Heart left ventricle (tissue), 16 donors: ENCODE measurements around the gene ITLN1. TPM values are rescaled to one million over a fixed set of nuclear protein-coding genes. Genes with fewer than 3 reads are reported as not detected.

Source experiments
- ATAC-seq, 4 donors: fragments of 200-7000 bp; cut with Tn5 transposase; one replicate each; pipeline ENCODE4 v1.9.1; 2020 to 2022; ENCODE audit warnings: moderate library complexity in 4 of 4, mild to moderate bottlenecking in 3 of 4, moderate number of reproducible peaks in 1 of 4
- DNase-seq, 5 donors: peaks; one replicate each; pipeline ENCODE4 v3.0.0-alpha.2; 2020
- H3K27ac ChIP-seq, 12 donors: fragments of 200-600 bp; sonication (generic) in 4 of 12; one replicate each; pipeline versions ENCODE4 v1.5.0 to v1.8.0; 2016 to 2022; ENCODE audit warnings: mild to moderate bottlenecking in 2 of 12
- H3K27me3 ChIP-seq, 9 donors: fragments of 200-600 bp; sonication (generic) in 2 of 9; one replicate each; pipeline versions ENCODE4 v1.5.1 to v1.8.0; 2016 to 2022; ENCODE audit warnings: mild to moderate bottlenecking in 3 of 9
- H3K36me3 ChIP-seq, 9 donors: fragments of 200-600 bp; sonication (generic) in 2 of 9; one replicate each; pipeline versions ENCODE4 v1.5.0 to v1.8.0; 2018 to 2022; ENCODE audit warnings: mild to moderate bottlenecking in 2 of 9
- H3K4me1 ChIP-seq, 12 donors: fragments of 200-600 bp; sonication (generic) in 4 of 12; one replicate each; pipeline versions ENCODE4 v1.5.0 to v1.8.0; 2016 to 2022; ENCODE audit warnings: mild to moderate bottlenecking in 3 of 12
- H3K4me3 ChIP-seq, 12 donors: fragments of 200-600 bp; sonication (generic) in 4 of 12; one replicate each; pipeline versions ENCODE4 v1.5.0 to v1.8.0; 2017 to 2022; ENCODE audit warnings: mild to moderate bottlenecking in 9 of 12, moderate library complexity in 4 of 12
- H3K9me3 ChIP-seq, 12 donors: fragments of 200-600 bp; sonication (generic) in 4 of 12; one replicate each; pipeline versions ENCODE4 v1.5.0 to v1.8.0; 2016 to 2022; ENCODE audit warnings: mild to moderate bottlenecking in 1 of 12
- CTCF ChIP-seq, 12 donors: fragments of 200-600 bp; sonication (generic) in 4 of 12; IDR thresholded peaks; one replicate each; pipeline versions ENCODE4 v1.5.0 to v1.8.0; 2018 to 2022; ENCODE audit warnings: antibody characterized with exemption in 12 of 12, mild to moderate bottlenecking in 5 of 12
- POLR2A ChIP-seq, 2 donors: fragments of 450-650 bp; IDR thresholded peaks; one replicate each; pipeline ENCODE4 v1.6.1; 2017; ENCODE audit warnings: antibody characterized with exemption in 2 of 2, mild to moderate bottlenecking in 2 of 2, moderate library complexity in 2 of 2
- WGBS, 4 donors: extraction: QIAGEN DNeasy Blood & Tissue Kit in 2 of 4; methylation state at CpG; one replicate each; pipeline versions ENCODE4 v1.1.5 to v1.1.7; 2013 to 2018; 5-methylcytosine and 5-hydroxymethylcytosine counted together
- intact Hi-C, 10 donors: fragments of 100-400 bp; cut with DNase I; formaldehyde crosslinking; loops; one replicate each; pipeline versions ENCODE4 v1.11.1 to v1.14.2; 2022
- polyA plus RNA-seq, 2 donors: library from polyadenylated mRNA; stranded (reverse); fragments of 200-250 nt; gene quantifications; one replicate each; pipeline ENCODE4 v1.2.3, GENCODE V29; 2013
- total RNA-seq, 9 donors: library from RNA; depleted of rRNA in 2 of 9; stranded (reverse); fragments of >200 nt in 2 of 9; fragmentation: NEBNext Ultra II Directional in 3 of 9; extraction: Animal tissue kit (Norgen Biotek cat#: 25700) in 3 of 9; gene quantifications; one replicate each; pipeline versions ENCODE4 v1.1.0 to v1.2.4, GENCODE V29; 2016 to 2023
- donor health status: ischemic (EF 13 %, LVEDD 7.1; RV severe dilation, severe dysfunction).
- donor health status: healthy with polysubstance abuse.
- donor health status: DM: no; HTN: yes; CAD: no.
- donor health status: DM: no; HTN: no; CAD: no.
- donor health status: ischemic (EF 25% LVEDD 6.9; RV normal size, moderate dysfunction).
- donor health status: ischemic (EF 25% LVEDD 5.7; RV mildly dilated, moderate dysfunction).
- donor health status: healthy.
- donor health status: DM: yes; HTN: yes; CAD: no.
- donor health status: ischemic (EF 35%, LVEDD 5.7; RV mildly dilated, moderate dysfunction).
- donor health status: nonischemic (EF 11% LVEDD 7.7; RV severe dilation, severe dysfunction).
- donor health status: DM: yes; HTN: yes; CAD: no.
- donor health status: PGD.
- donor health status: ischemic (EF 29% LVEDD 5.4; RV normal size, mild dysfunction).
- donor health status: nonischemic (EF 23%, LVEDD 6.1; RV moderate dilation, normal function).

ITLN1 gene
- total and polyA plus RNA-seq, 11 donors, result 0.35 to 2,168 (median 2.1) TPM; not detected in 2

- Histone ChIP-seq H3K4me3 (no peak overlapping the region), H3K4me1 (peaks cover 0 to 49% (median 0%) of the 10 kb centered on the region in 12 donors), H3K27ac (no peak overlapping the region), H3K27me3 (peaks cover 0 to 21% (median 0%) of the 10 kb centered on the region in 9 donors), H3K36me3 (no peaks in the 10 kb centered on the region), H3K9me3 (no peaks in the 10 kb centered on the region)
- DNase-seq, result no peak
- WGBS, 4 donors, result 82 to 87% (median 84%) methylated on average over 5 of the region's 5 CpGs
- TF ChIP-seq CTCF (IDR thresholded peaks at IDR 0.05), result no peak
- TF ChIP-seq POLR2A (IDR thresholded peaks at IDR 0.05), result no peak
- intact Hi-C loops, result no loop called here
- no peak for ATAC-seq
These were observed 19.6 kb downstream of the ITLN1 start for GRCh38 chr1:160865337-160865736.

GRCh38 chr1:160864173-160864572, 20.8 kb downstream of the ITLN1 start:
- WGBS, 4 donors, result 61 to 67% (median 64%) methylated on average over 2 of the region's 2 CpGs
- H3K27ac ChIP-seq, result peak overlapping the region in 1 of 12 donors; percentile 85
- intact Hi-C loops, result no loop called here
- peaks cover 0 to 60% (median 0%) of the 10 kb centered on the region in 12 donors for H3K4me1 ChIP-seq
- H3K9me3 ChIP-seq, result no peaks in the 10 kb centered on the region
- ATAC-seq (no peak), DNase-seq (no peak)
- no peak overlapping the region for H3K4me3 ChIP-seq
- H3K27me3 ChIP-seq, result peaks cover 0 to 21% (median 0%) of the 10 kb centered on the region in 9 donors
- H3K36me3 ChIP-seq, result no peaks in the 10 kb centered on the region
- TF ChIP-seq POLR2A (IDR thresholded peaks at IDR 0.05) (no peak), CTCF (IDR thresholded peaks at IDR 0.05) (no peak)

GRCh38 chr1:160863774-160864131, 21.2 kb downstream of the ITLN1 start:
- no peaks in the 10 kb centered on the region for H3K36me3 ChIP-seq
- intact Hi-C loops, result no loop called here
- peak overlapping the region in 1 of 12 donors; percentile 85 for H3K27ac ChIP-seq
- H3K4me3 ChIP-seq, result no peak overlapping the region
- ATAC-seq (peak; percentile 28 to 66 (median 58)), DNase-seq (peak in 2 of 5 donors; percentile 34 to 71)
- TF ChIP-seq POLR2A (IDR thresholded peaks at IDR 0.05) (no peak), CTCF (IDR thresholded peaks at IDR 0.05) (no peak)
- H3K27me3 ChIP-seq, result peaks cover 0 to 21% (median 0%) of the 10 kb centered on the region in 9 donors
- no peaks in the 10 kb centered on the region for H3K9me3 ChIP-seq
- H3K4me1 ChIP-seq, result peaks cover 0 to 65% (median 0%) of the 10 kb centered on the region in 12 donors
- 78 to 89% (median 87%) methylated on average over 4 of the region's 4 CpGs for WGBS, 4 donors

- intact Hi-C loops, result no loop called here
- Histone ChIP-seq H3K4me1 (peaks cover 0 to 68% (median 0%) of the 10 kb centered on the region in 12 donors), H3K36me3 (no peaks in the 10 kb centered on the region), H3K4me3 (no peak overlapping the region), H3K9me3 (no peaks in the 10 kb centered on the region), H3K27ac (peak overlapping the region in 1 of 12 donors; percentile 85), H3K27me3 (peaks cover 0 to 21% (median 0%) of the 10 kb centered on the region in 9 donors)
- DNase-seq, result no peak
- 82 to 89% (median 86%) methylated on average over 11 of the region's 11 CpGs for WGBS, 4 donors
- ATAC-seq, result peak in 1 of 4 donors; percentile 35
- TF ChIP-seq CTCF (IDR thresholded peaks at IDR 0.05) (no peak), POLR2A (IDR thresholded peaks at IDR 0.05) (no peak)
These were observed 21.8 kb downstream of the ITLN1 start for GRCh38 chr1:160863061-160863773.
